HEK293T (cell line): Measurements from ENCODE around the gene SMIM9.

ENCODE experiments used
- BHLHE40 ChIP-seq: fragments of 450-650 bp; IDR thresholded peaks from 2 replicates; pipeline ENCODE4 v1.6.1; 2016; ENCODE audit warnings: mild to moderate bottlenecking, moderate library complexity, borderline replicate concordance
- ELF4 ChIP-seq: fragments of 450-650 bp; IDR thresholded peaks from 2 replicates; pipeline ENCODE4 v1.6.1; 2017; ENCODE audit warnings: antibody characterized with exemption
- FOXA1 ChIP-seq: fragments of 450-650 bp; IDR thresholded peaks from 2 replicates; pipeline ENCODE4 v1.6.1; 2016; ENCODE audit warnings: mild to moderate bottlenecking
- FOXK2 ChIP-seq: fragments of 450-650 bp; IDR thresholded peaks from 2 replicates; pipeline ENCODE4 v1.6.1; 2016; ENCODE audit warnings: mild to moderate bottlenecking
- FOXM1 ChIP-seq: fragments of 450-650 bp; IDR thresholded peaks from 2 replicates; pipeline ENCODE4 v1.6.1; 2017; ENCODE audit warnings: mild to moderate bottlenecking, borderline replicate concordance
- L3MBTL2 ChIP-seq: fragments of 450-650 bp; conservative IDR thresholded peaks from 2 replicates; pipeline ENCODE4 v1.6.1; 2016; ENCODE audit warnings: mild to moderate bottlenecking
- LEF1 ChIP-seq: fragments of 450-650 bp; IDR thresholded peaks from 2 replicates; pipeline ENCODE4 v1.6.1; 2017; ENCODE audit warnings: mild to moderate bottlenecking, borderline replicate concordance
- NFRKB ChIP-seq: fragments of 450-650 bp; IDR thresholded peaks from 2 replicates; pipeline ENCODE4 v1.6.1; 2016; ENCODE audit warnings: mild to moderate bottlenecking, moderate library complexity
- SP1 ChIP-seq: fragments of 450-650 bp; IDR thresholded peaks from 2 replicates; pipeline ENCODE4 v1.6.1; 2017
- SUZ12 ChIP-seq: fragments of 450-650 bp; IDR thresholded peaks from 2 replicates; pipeline ENCODE4 v1.6.1; 2016; ENCODE audit warnings: mild to moderate bottlenecking
- TARDBP ChIP-seq: fragments of 450-650 bp; IDR thresholded peaks from 2 replicates; pipeline ENCODE4 v1.6.1; 2016
- TF ChIP-seq, protein P1 (sequence below): fragments of 450-650 bp; IDR thresholded peaks from 2 replicates; pipeline ENCODE4 v1.6.1; 2016

DNA sequence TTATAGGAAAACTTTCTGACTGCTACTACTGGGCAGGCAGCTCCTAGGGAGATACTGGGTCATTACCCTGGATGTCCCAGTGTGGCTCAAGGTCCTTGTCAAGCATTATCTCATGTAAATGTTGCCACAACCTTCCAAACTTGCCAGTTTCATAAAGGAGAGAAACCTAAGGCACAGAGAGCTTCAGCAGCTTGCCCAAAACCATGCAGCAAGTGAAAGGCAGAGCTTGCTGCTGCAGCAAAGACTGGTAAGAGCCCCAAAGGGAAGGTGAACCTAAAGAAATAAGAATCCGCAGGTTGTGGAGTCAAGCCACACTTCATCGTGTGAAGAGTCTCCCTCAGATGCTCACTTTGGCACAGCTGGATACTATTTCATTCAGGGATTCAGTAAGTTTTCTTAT lies 31.5 kb downstream of the SMIM9 start:
- TF ChIP-seq SP1 (no peak), SUZ12 (no peak), TARDBP (no peak), NFRKB (no peak), FOXM1 (no peak), FOXK2 (no peak), LEF1 (no peak), L3MBTL2 (no peak), FOXA1 (no peak), ELF4 (no peak), BHLHE40 (no peak)
- TF ChIP-seq, protein P1, sequence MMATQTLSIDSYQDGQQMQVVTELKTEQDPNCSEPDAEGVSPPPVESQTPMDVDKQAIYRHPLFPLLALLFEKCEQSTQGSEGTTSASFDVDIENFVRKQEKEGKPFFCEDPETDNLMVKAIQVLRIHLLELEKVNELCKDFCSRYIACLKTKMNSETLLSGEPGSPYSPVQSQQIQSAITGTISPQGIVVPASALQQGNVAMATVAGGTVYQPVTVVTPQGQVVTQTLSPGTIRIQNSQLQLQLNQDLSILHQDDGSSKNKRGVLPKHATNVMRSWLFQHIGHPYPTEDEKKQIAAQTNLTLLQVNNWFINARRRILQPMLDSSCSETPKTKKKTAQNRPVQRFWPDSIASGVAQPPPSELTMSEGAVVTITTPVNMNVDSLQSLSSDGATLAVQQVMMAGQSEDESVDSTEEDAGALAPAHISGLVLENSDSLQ, result no peak
